ENCODE data around the gene PCSK5.

Gene PCSK5

DNA sequence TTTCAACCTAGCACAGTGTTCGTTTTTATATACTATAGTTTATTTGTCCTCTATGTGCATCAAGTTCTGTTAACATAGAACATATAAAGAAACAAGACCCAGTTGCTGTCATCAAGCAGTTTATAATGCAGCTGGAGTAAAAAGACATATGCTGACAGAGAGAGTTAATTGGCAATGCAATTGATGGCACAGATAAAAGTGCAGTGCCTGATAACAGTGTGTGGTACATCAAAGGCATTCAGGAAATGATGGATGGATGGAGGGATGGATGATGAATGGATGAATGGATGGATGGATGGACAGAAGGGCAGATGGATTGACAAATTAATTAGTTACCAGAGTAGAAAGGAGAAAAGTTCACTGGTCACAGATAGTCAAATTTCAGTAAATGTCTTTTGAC is 264.9 kb downstream of the PCSK5 start:
- DNase-seq = no peak

DNA sequence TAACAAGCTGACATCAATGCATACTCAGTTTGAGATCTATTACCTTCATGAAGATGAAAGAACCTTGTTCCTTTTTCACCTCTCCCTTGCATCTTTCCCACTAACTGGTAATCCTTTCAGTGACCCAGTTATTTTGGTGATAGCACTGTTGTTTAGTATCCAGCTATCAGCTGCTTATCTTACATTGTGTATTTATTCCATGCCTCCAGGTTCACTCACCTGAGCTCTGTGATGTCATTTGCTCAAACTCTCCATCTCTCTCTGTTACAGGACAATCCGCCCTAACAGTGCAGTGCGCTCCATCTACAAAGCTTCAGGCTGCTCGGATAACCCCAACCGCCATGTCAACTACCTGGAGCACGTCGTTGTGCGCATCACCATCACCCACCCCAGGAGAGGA is 268.2 kb downstream of the PCSK5 start:
- no peak for DNase-seq

DNA sequence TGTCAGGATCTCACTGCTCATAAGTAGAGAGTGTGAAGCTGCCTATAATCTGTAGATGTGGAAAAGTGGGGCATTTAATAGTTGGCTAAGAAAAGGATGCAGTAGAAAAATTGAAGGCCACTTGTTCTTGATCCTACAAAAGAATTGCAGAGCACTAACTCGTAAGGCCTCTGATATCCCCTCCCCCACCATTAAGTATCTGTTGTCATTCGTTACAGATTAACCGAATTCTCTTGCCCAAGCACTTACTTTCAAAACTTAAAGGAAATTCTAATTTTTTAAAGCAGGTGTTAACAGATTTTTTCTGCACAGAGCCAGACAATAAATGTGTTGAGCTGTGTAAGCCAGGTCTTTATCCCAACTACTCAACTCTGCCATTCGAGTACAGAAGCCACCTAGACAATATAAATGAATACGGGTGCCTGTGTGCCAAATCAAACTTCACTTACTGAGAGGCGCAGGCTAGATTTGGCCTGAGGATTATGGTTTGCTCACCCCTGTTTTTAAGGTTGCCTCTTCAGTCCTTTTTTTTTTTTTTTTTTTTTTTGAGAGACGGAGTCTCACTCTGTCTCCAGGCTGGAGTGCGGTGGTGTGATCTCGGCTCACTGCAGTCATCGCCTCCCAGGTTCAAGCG is 268.9 kb downstream of the PCSK5 start:
- DNase-seq = no peak

DNA sequence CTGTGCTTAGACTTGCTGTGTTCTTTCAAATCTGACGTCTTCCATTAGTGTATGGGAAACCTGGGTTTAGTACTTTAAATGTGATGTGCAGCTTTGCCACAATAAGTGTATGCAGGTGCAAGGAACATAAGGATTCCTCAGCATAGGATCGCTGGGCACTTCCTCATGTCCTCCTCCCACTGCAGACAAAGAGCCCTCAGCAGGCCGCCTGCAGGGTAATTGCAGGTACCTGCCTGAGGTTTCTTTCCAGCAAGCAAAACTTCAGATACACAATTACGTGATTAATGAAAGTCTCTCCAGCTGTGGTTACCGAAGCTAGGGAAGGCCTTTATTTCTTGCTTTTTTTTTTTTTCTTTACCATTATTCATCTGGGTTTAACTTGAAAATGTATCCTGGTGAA is 270.6 kb downstream of the PCSK5 start:
- DNase-seq = no peak

DNA sequence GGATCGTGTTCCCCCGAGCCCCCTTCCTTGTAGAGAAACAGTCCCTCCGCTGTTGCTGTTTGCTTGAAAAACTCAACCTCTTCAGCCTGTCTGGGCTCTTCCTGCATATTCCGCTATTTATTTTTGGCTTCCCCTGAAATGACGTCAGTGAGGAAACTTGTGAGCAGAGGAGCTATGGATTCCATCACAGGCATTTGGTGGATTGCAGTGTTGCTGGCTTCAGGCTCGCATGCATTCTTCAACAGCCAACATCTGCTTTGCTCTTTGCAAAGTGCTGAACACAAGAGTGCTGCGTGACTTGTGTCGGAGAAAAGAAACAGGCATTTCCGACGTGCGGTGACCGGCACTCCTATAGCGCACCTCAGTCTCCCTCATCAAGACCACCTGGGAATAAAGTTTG is 271.1 kb downstream of the PCSK5 start:
- DNase-seq = peak; percentile 89

DNA sequence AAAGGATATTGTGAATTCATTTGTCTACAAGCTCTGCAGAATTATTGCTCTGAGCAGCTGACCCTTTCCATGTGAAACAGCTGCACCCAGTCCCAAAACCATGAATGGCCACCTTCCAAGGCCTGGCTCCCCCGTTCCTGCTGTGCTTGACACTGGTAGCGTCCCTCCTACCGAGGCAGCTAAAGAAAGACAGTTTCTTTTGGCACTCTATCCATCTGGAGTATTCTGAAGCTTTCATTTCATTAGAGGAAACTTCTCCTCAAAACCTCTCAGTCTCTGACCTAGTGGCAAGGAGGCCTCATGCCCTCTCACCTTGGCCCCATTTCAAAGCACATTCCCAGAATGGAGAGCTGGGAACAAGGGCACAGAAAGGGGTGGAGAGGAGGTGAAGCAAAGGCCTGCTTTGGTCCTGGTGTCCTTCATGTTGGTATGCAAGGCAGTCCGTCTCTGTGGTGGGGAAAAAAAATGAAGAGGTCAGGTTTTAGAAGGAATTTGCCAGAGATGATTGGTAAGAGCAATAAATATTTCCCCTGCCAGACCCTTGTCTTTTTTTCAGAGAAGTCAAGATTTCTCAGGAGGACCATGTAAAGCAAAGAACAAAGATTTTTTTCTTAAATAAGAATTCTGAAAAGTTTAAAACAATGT is 271.7 kb downstream of the PCSK5 start:
- DNase-seq = peak; percentile 74

DNA sequence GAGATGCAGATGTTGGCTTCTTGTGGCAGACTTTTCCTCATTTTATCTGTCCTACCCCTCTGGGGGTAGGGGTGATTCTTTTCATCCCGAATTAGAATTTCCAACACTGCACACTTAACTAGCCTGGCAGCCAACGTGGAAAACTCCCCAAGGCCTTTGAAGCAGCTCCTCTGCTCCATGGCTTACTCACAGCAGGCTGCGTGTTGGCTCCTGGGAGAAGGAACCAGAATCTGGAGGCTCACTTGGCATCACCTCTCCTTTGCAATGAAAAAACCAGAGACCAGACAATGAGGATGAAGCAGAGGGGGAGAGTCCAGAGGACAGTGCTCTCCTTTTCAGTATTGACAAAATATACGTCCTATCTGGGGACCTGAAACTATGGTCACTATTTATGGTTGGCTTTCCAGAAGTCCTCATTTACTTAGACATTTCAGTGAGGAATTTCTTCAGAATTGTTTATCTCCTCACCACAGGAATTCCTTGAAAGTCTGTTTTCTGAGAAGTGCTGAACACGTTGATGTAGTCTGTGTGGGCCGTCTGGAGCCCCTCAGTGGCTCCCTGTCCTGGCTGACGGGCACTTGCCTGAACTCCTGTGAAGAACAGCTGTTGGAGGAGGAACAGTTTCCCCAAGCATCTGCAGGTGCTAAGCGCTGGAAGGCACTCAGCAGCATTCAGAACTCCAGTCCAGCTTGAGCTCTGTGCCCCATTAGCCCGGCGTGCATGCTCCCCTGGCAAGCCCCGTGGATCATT is 272.5 kb downstream of the PCSK5 start:
- DNase-seq = peak; percentile 72

DNA sequence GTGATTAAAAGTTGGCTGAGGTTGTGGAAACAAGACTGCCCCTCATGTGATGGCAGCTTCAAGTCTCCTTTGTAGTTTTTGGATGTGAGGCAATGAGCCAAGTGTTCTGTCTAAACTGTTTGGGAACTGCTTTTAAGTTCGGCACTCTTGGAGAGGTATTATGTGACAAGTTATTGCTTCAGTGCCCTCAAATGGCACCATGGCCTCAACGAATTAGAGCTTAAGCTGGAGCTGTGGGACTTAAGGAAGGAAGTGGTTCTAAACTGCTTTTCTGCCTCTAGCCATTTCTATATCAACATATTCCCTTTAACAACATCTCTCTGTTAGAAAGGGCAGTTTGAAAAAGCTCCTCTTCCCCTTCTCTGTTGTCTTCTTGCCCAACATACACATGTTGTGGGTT is 276.1 kb downstream of the PCSK5 start:
- no peak for DNase-seq

DNA sequence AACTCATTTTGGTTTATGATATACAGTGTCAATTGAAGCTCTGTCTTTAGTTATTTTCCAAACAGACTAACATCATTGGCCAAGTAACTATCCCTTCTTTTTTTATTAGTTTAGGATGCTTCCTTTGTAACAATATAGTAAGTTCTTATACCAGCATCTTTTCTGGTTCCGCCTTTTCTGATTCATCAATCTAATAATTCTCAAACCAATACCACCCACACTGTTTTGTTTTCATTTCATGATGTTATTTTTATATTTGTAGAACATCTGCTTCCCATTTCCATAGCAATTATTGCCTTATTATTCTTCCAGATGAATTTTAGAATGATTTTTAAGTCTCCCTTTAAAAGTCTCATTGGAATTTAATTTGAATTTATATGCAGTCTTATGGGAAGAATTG is 285.7 kb downstream of the PCSK5 start:
- DNase-seq = no peak

DNA sequence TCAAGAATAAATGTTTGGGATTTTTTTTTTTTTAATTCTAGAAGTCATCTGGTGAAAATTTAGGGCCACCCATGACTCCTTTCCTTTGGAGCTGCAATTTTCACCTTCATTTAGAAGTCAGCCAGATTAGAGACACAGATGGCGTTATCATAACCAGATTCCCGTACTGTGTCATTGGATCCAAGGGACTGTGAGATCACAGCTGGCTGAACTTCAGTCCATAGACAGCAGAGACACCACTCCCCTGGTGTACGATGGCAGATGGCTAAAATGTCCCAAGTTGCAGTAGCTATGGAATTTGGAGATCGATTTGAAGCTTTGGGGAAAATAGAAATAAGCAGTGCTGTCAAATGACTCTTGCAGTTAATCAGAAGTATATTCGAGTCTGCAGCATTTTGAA is 287.5 kb downstream of the PCSK5 start:
- no peak for DNase-seq

DNA sequence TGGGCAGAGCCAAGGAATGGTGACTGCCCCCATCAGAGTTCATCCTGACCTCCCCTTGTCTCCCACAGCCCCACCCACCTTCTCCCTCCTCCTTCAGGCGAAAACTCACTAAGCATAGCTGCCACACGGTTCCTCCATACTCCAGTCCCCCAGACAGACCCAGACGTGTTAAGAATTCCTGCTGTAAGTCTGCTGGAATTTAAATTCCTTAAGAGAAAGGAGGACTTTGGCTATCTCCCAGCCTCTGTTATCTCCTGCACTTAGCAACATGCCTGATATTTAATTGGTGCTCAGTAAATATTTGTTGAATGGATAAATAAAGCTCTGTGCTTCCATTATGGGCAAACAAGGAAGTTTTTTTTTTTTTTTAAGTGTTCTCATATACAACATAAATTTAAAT is 290.1 kb downstream of the PCSK5 start:
- DNase-seq = no peak

DNA sequence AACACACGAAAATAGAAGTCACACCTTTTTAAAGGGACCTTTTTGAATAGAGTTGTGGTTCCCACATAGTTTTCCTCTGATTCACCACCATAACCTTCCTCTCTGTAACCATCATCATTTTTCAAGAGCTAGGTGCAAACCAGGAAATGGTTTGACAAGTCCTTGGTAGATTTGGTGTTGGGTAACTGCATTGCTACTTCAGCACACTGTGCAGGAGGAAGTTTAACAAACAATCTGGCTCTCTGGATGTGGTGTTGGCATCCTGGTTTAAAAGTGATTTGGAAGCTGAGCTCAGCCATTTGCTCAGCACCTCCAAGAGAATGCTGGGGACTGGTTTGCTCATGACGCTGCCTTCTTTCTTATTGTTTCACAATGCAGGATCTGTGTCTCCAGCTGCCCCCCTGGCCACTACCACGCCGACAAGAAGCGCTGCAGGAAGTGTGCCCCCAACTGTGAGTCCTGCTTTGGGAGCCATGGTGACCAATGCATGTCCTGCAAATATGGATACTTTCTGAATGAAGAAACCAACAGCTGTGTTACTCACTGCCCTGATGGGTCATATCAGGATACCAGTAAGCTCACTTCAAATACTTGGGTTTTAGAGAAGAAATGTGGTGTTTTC is 290.7 kb downstream of the PCSK5 start:
- DNase-seq = no peak

DNA sequence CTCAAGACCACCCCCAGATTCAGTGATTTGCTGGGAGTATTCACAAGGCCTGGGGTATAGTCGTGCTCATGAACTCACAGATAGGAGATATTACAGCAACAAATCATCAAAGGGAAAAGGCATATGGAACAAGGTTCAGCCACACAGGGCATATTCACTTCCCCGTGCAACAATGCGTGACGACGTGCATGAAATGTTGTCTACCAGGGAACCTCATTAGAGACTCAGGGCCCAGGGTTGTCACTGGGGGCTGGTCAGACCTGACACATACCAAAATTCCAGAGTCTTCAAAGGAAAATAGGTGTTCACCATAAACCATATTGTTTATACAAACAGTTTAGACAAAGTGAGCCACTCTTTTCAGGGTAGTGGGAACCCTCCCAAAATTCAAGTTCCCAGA is 291.3 kb downstream of the PCSK5 start:
- DNase-seq = no peak

DNA sequence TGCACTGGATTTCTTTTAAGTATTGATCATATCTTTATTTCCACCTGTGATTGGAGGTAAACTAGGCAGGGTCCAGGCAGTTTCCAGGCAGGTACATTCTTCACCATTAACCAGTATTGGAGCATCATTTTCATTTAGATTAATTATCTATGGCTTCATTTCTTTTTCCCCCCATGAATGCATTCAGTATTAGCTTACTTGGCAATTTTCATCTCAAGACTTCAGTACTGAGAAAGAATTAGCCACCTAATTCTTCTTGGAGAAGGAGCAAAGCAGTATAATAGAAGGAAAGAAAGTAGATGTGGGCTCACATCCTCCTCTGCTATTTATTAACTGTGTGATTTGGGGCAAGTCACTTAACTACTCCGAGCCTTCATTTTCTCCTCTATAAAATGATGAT is 295.0 kb downstream of the PCSK5 start:
- no peak for DNase-seq

DNA sequence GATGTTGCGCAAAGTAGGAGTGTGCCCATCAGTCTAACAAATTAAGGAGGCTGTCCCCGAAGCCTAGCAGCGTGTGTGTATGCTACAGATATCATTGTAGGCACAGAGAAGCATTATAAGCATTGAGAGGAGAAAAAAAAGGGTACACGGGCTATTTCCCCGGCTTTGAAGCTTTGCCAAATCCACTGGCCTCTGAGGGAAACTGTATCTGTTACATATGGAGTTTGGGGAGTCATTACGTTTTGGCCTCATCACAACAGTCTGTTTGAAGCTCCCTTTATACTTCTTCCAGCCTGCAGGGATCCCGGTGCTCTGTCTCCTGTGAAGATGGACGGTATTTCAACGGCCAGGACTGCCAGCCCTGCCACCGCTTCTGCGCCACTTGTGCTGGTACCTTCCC is 297.8 kb downstream of the PCSK5 start:
- DNase-seq = no peak

DNA sequence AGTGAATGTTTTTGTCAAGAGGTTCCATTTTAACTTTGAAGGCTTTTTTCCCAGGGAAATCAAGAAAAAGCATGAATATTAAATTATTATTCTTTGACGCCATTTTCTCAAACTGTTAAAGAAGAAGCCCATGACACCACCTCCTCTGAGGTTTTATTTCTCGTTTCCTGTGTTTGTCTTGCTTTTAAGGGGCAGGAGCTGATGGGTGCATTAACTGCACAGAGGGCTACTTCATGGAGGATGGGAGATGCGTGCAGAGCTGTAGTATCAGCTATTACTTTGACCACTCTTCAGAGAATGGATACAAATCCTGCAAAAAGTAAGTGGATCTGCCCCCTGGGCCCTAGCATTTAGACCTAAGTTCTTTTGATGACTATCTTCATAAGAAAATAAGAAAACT is 298.4 kb downstream of the PCSK5 start:
- no peak for DNase-seq

DNA sequence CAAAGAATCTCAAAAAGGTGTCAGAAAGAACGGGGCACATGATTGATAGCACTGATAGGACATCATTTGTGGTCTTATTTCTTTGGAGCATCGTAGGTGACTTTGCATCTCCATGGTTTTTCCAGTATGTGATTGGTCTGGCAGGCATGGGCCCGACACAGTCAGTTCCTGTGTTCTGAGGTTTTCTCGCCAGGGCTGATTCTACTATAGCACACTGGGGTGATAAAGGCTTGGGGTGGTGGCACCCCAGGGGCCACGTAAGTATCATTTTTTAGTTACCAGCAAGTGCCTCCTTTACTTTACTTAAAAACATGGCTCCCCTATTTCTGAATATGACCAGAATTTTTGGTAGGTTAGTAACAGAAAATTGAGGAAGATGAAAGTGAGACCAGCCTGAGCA is 301.0 kb downstream of the PCSK5 start:
- no peak for DNase-seq

DNA sequence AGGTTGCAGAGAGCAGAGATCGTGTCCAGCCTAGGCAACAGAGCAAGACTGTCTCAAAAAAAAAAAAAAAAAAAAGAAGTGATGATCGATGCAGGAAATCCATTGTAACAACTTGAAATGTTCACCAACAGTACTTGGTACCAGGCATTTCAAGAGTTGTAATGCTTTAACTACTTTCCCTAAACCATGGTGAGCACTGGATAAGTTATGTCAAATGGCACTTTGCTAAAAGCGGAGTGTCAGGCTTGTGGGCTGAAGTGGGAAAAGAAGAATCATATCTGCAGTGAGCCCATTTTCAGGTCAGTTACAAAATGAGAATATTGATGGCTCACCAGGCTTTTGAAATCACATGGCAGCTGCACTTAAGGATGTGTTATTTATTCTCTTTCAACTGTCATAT is 301.5 kb downstream of the PCSK5 start:
- DNase-seq = no peak

DNA sequence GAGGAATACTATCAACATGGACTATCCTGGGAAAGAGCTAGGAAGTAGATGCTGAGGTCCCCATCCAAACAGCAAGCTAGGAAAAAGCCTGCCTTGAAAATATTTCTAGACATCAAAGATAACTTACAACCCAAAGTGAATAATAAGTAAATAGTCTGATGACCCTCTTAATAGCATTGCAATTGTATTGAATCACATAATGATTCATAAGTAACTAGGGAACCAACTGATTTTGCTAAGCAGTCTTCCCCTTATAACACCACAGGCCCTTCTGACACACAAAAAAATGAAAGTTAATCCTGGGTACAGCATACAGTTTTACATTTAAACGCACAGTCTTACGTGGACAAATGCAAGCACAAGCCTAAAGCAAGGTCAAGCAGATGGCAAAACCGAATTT is 304.4 kb downstream of the PCSK5 start:
- DNase-seq = no peak

DNA sequence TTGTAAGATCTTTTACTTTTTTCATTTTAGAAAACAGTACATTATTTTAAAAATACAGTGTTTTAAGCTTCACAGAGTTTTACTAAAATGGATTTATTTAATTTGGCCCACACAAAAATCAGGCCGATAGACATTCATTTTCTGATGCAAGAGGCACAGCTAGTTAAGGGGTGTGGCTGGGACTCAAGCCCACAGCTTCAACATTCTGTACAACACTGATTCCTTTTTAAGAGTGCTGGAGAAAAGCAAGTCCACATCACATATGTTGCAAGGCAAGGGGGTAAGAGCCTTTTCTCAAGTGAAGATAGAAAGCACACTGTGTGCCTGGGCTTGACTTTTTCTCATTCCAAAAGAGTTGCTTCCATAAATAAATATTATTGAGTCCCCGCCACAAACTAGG is 307.9 kb downstream of the PCSK5 start:
- DNase-seq = no peak

DNA sequence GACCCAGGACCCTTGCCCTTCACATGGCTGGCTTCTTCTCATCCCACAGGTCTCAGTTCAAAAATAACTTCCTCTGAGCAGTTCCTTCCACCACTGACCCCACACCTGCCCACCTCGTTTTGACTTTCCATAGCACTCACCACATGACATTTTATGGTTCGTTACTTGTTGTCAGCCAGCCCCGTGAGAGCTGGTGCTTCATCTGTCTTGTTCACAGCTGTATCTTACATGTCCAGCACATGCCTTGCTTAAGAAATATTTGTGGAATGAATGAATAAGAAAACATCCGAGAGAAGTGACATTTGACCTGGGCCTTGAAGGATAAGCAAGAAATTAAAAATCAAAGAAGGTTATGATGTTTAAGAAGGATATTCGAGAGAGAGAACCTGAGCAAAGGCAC is 309.8 kb downstream of the PCSK5 start:
- no peak for DNase-seq

DNA sequence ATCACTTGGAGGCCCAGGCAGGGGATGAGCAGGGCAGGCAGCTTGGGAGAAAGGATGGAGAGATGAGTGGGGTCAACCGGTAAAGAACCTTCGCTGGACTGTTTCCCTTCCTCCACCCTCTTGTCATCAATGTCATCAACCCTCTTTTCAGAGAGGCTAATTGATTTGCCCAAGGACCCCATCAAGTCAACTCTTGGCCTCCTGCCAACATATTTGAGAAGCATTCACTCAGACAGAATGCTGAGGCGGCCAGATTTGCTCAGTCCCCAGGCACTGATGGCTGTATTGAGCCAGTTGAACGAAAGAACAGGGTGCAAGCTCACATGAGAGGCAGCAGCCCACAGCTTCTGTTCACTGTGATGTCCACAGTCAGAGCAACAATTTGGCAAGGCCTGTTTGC is 310.3 kb downstream of the PCSK5 start:
- DNase-seq = no peak

DNA sequence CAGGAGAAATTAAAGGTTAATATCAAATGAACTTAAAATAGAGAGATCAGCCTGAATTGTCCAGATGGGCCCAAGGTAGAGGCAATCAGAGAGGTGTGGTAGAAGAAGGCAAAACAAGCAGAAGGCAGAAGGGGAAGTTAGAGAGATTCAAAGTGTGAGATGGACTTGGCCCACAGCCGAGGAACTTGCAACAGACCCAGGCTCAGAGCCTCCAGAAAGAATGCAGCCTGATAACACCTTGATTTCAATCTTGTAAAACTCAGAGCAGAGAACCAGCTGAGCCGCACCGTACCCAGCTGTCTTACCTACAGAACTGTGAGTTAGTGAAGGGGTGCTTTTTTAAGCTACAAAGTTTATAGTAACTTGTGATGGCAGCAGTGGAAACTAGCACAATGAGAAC is 312.9 kb downstream of the PCSK5 start:
- no peak for DNase-seq

DNA sequence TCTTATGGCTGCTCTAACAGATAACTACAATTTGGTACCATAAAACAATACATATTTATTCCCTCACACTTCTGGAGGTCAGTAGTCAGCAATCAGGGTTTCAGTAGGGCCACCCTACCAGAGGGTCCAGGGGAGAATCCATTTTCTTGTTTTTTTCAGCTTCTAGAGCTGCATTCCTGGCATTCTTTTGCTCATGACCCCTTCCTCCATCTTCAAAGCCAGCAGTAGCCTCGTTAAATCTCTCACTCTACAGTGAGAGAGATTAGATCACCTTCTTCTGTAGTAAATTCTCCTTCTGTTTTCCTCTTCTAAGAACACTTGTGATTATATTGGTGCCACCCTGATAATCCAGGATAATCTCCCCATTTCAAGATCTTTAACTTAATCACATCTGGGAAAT is 316.3 kb downstream of the PCSK5 start:
- DNase-seq = no peak
